ENCODE data around the gene ATP6V1F.

Gene ATP6V1F

GRCh38 chr7:128890306-128891109 is 27.9 kb downstream of the ATP6V1F start:
- DNase-seq (ENCODE audit: insufficient read length) (no peak), FAIRE-seq (no peak)
- TF ChIP-seq TAF1 (IDR thresholded peaks at IDR 0.05; ENCODE audit: borderline replicate concordance, low read depth, low read length) (no peak), POLR2A (IDR thresholded peaks at IDR 0.05; ENCODE audit: low read depth, low read length) (no peak), POLR2AphosphoS5 (IDR thresholded peaks at IDR 0.05; ENCODE audit: low read depth, low read length) (no peak)

GRCh38 chr7:128891110-128891941 is 28.7 kb downstream of the ATP6V1F start:
- DNase-seq (ENCODE audit: insufficient read length) (no peak), FAIRE-seq (no peak)
- TF ChIP-seq POLR2A (IDR thresholded peaks at IDR 0.05; ENCODE audit: low read depth, low read length) = no peak
- TF ChIP-seq POLR2AphosphoS5 (IDR thresholded peaks at IDR 0.05; ENCODE audit: low read depth, low read length) = no peak

- TF ChIP-seq POLR2AphosphoS5 (IDR thresholded peaks at IDR 0.05; ENCODE audit: low read depth, low read length) (no peak), TAF1 (IDR thresholded peaks at IDR 0.05; ENCODE audit: borderline replicate concordance, low read depth, low read length) (no peak), POLR2A (IDR thresholded peaks at IDR 0.05; ENCODE audit: low read depth, low read length) (no peak)
- FAIRE-seq (no peak), DNase-seq (ENCODE audit: insufficient read length) (no peak)
Measured at GRCh38 chr7:128891942-128892269, 29.2 kb downstream of the ATP6V1F start.

- DNase-seq (ENCODE audit: insufficient read length) = no peak
- no peak for FAIRE-seq
- TF ChIP-seq TAF1 (IDR thresholded peaks at IDR 0.05; ENCODE audit: borderline replicate concordance, low read depth, low read length) (no peak), POLR2AphosphoS5 (IDR thresholded peaks at IDR 0.05; ENCODE audit: low read depth, low read length) (no peak), POLR2A (IDR thresholded peaks at IDR 0.05; ENCODE audit: low read depth, low read length) (no peak)
Measured at GRCh38 chr7:128892521-128893250, 30.0 kb downstream of the ATP6V1F start.

- FAIRE-seq (no peak), DNase-seq (ENCODE audit: insufficient read length) (no peak)
- TF ChIP-seq TAF1 (IDR thresholded peaks at IDR 0.05; ENCODE audit: borderline replicate concordance, low read depth, low read length) (no peak), POLR2A (IDR thresholded peaks at IDR 0.05; ENCODE audit: low read depth, low read length) (no peak), POLR2AphosphoS5 (IDR thresholded peaks at IDR 0.05; ENCODE audit: low read depth, low read length) (no peak)
Measured at GRCh38 chr7:128893251-128894100, 30.8 kb downstream of the ATP6V1F start.

- FAIRE-seq = no peak
Measured at GRCh38 chr7:128894101-128894440, 31.4 kb downstream of the ATP6V1F start.

GRCh38 chr7:128895320-128895719 is 32.7 kb downstream of the ATP6V1F start:
- TF ChIP-seq TAF1 (IDR thresholded peaks at IDR 0.05; ENCODE audit: borderline replicate concordance, low read depth, low read length) (no peak), POLR2A (IDR thresholded peaks at IDR 0.05; ENCODE audit: low read depth, low read length) (no peak), POLR2AphosphoS5 (IDR thresholded peaks at IDR 0.05; ENCODE audit: low read depth, low read length) (no peak)
- FAIRE-seq = no peak
- DNase-seq (ENCODE audit: insufficient read length) = no peak

More at GRCh38 chr7:128894101-128894440, 31.4 kb downstream of the ATP6V1F start:
- no peak for DNase-seq (ENCODE audit: insufficient read length)
- TF ChIP-seq POLR2A (IDR thresholded peaks at IDR 0.05; ENCODE audit: low read depth, low read length) (no peak), TAF1 (IDR thresholded peaks at IDR 0.05; ENCODE audit: borderline replicate concordance, low read depth, low read length) (no peak), POLR2AphosphoS5 (IDR thresholded peaks at IDR 0.05; ENCODE audit: low read depth, low read length) (no peak)

GRCh38 chr7:128899392-128899791 is 36.7 kb downstream of the ATP6V1F start:
- no peak for DNase-seq (ENCODE audit: insufficient read length)
- FAIRE-seq = no peak
- no peak for TF ChIP-seq POLR2A (IDR thresholded peaks at IDR 0.05; ENCODE audit: low read depth, low read length)
- no peak for TF ChIP-seq POLR2AphosphoS5 (IDR thresholded peaks at IDR 0.05; ENCODE audit: low read depth, low read length)
- TF ChIP-seq TAF1 (IDR thresholded peaks at IDR 0.05; ENCODE audit: borderline replicate concordance, low read depth, low read length) = no peak

GRCh38 chr7:128900237-128900636 is 37.6 kb downstream of the ATP6V1F start:
- no peak for DNase-seq (ENCODE audit: insufficient read length)
- TF ChIP-seq TAF1 (IDR thresholded peaks at IDR 0.05; ENCODE audit: borderline replicate concordance, low read depth, low read length) (no peak), POLR2AphosphoS5 (IDR thresholded peaks at IDR 0.05; ENCODE audit: low read depth, low read length) (no peak), POLR2A (IDR thresholded peaks at IDR 0.05; ENCODE audit: low read depth, low read length) (no peak)
- FAIRE-seq = no peak

- FAIRE-seq = no peak
- TF ChIP-seq POLR2AphosphoS5 (IDR thresholded peaks at IDR 0.05; ENCODE audit: low read depth, low read length) (no peak), POLR2A (IDR thresholded peaks at IDR 0.05; ENCODE audit: low read depth, low read length) (no peak), TAF1 (IDR thresholded peaks at IDR 0.05; ENCODE audit: borderline replicate concordance, low read depth, low read length) (no peak)
- DNase-seq (ENCODE audit: insufficient read length) = no peak
Measured at GRCh38 chr7:128902761-128903585, 40.3 kb downstream of the ATP6V1F start.

Data from GM12892 (cell line).